Skeletal muscle cell (primary cell): ENCODE data around the gene KIF26A.

ENCODE experiments used
- DNase-seq: peaks from one replicate; pipeline ENCODE4 v3.0.0-alpha.2; 2010; ENCODE audit warnings: low read depth
- H3K4me3 ChIP-seq: 2 replicates; pipeline ENCODE4 v1.5.1; 2011; ENCODE audit warnings: low read depth, mild to moderate bottlenecking, control low read depth, low read length, moderate library complexity

Gene KIF26A

GRCh38 chr14:104211741-104212140 is 73.4 kb downstream of the KIF26A start:
- DNase-seq: no peak
- H3K4me3 ChIP-seq: no peak overlapping the region

- no peak overlapping the region for H3K4me3 ChIP-seq
- no peak for DNase-seq
Measured at GRCh38 chr14:104212206-104213095, 74.1 kb downstream of the KIF26A start.

GRCh38 chr14:104213301-104214034 is 75.1 kb downstream of the KIF26A start:
- DNase-seq: no peak

GRCh38 chr14:104214431-104215218 is 76.2 kb downstream of the KIF26A start:
- no peak for DNase-seq

More at GRCh38 chr14:104213301-104214034, 75.1 kb downstream of the KIF26A start:
- H3K4me3 ChIP-seq: no peak overlapping the region

GRCh38 chr14:104215706-104216334 is 77.4 kb downstream of the KIF26A start:
- H3K4me3 ChIP-seq: no peak overlapping the region
- no peak for DNase-seq

More at GRCh38 chr14:104214431-104215218, 76.2 kb downstream of the KIF26A start:
- no peak overlapping the region for H3K4me3 ChIP-seq

- H3K4me3 ChIP-seq: no peak overlapping the region
- no peak for DNase-seq
Measured at GRCh38 chr14:104216457-104216856, 78.1 kb downstream of the KIF26A start.

- H3K4me3 ChIP-seq: no peak overlapping the region
- no peak for DNase-seq
Measured at GRCh38 chr14:104217486-104218360, 79.3 kb downstream of the KIF26A start.

- no peak for DNase-seq
- no peak overlapping the region for H3K4me3 ChIP-seq
Measured at GRCh38 chr14:104218361-104219180, 80.2 kb downstream of the KIF26A start.

- DNase-seq: no peak
- no peak overlapping the region for H3K4me3 ChIP-seq
Measured at GRCh38 chr14:104219731-104220214, 81.4 kb downstream of the KIF26A start.

- no peak for DNase-seq
- H3K4me3 ChIP-seq: no peak overlapping the region
Measured at GRCh38 chr14:104220215-104221070, 82.1 kb downstream of the KIF26A start.

GRCh38 chr14:104221071-104221625 is 82.8 kb downstream of the KIF26A start:
- no peak overlapping the region for H3K4me3 ChIP-seq
- no peak for DNase-seq

- no peak overlapping the region for H3K4me3 ChIP-seq
- DNase-seq: no peak
Measured at GRCh38 chr14:104221636-104222369, 83.4 kb downstream of the KIF26A start.

- H3K4me3 ChIP-seq: no peak overlapping the region
- DNase-seq: no peak
Measured at GRCh38 chr14:104222396-104223036, 84.1 kb downstream of the KIF26A start.

- no peak for DNase-seq
- no peak overlapping the region for H3K4me3 ChIP-seq
Measured at GRCh38 chr14:104223101-104224041, 85.0 kb downstream of the KIF26A start.
